Measurements from ENCODE around the gene EHMT1.

EHMT1 gene

DNA sequence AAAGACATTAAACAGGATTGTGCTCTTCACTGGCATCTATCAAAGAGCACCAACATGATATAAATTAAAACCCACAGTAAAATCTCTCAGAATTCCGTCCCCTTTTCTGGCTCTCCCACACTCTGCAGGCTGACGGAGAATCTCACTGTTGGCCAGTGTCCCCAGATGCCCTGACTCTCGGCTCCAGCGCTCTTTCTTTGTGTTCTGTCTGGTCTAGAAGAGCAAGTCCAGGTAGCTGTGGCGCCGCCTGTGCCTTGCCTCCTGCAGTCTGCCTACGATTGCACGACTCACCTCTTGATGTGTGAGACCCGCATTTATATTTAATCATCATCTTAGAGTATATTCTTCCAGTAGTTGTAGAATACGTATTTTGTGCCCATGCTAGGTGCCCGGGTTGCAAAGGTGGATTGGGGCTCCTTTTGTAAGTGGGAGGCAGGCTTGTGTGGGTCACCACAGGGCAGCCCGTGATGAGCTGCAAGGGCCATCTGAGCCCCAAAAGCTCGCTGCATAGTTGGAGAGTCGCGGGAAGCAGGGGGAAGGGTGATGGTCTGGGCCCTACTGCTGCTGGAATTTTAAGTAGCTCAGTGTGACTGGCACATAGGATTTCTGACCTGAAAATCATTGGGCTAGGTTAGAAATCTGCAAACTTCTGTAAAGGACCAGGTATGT is 55.6 kb downstream of the EHMT1 start:
- TF ChIP-seq, protein P1, sequence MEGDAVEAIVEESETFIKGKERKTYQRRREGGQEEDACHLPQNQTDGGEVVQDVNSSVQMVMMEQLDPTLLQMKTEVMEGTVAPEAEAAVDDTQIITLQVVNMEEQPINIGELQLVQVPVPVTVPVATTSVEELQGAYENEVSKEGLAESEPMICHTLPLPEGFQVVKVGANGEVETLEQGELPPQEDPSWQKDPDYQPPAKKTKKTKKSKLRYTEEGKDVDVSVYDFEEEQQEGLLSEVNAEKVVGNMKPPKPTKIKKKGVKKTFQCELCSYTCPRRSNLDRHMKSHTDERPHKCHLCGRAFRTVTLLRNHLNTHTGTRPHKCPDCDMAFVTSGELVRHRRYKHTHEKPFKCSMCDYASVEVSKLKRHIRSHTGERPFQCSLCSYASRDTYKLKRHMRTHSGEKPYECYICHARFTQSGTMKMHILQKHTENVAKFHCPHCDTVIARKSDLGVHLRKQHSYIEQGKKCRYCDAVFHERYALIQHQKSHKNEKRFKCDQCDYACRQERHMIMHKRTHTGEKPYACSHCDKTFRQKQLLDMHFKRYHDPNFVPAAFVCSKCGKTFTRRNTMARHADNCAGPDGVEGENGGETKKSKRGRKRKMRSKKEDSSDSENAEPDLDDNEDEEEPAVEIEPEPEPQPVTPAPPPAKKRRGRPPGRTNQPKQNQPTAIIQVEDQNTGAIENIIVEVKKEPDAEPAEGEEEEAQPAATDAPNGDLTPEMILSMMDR (IDR thresholded peaks at IDR 0.05; ENCODE audit: low read depth, low read length): no peak
- no peak overlapping the region for H3K4me3 ChIP-seq (ENCODE audit: low read depth, low read length)

DNA sequence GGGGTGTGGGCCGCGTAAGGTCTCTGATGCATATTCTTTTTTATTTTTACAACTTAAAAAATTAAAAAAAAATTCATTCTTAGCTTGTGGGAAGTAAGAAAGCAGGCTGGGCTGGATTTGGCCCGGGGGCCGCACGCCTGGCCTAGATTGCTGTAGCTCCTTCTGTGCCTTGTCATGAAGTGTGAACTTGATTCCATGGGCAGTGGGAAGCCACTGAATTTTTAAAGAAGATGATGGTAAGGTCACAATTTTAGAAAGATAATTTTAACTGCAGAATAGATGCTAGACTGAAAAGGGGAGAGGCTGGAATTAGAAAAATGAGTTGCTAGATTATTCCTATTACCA is 56.1 kb downstream of the EHMT1 start:
- no peak overlapping the region for H3K4me3 ChIP-seq (ENCODE audit: low read depth, low read length)
- TF ChIP-seq, protein P1 (IDR thresholded peaks at IDR 0.05; ENCODE audit: low read depth, low read length): no peak

DNA sequence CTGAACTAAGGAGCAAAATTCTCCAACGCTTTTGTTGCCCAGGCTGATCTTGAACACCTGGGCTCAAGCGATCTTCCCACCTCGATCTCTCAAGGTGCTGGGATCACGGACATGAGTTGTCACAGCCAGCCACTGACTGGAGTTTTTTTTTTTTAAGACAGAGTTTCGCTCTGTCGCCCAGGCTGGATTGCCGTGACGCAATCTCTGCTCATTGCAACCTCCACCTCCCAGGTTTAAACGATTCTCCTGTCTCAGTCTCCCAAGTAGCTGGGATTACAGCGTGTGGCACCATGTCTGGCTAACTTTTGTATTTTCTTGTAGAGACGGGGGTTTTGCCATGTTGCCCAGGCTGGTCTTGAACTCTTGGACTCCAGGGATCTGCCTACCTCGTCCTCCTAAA is 58.2 kb downstream of the EHMT1 start:
- TF ChIP-seq, protein P1 (IDR thresholded peaks at IDR 0.05; ENCODE audit: low read depth, low read length): no peak
- H3K4me3 ChIP-seq (ENCODE audit: low read depth, low read length): no peak overlapping the region

DNA sequence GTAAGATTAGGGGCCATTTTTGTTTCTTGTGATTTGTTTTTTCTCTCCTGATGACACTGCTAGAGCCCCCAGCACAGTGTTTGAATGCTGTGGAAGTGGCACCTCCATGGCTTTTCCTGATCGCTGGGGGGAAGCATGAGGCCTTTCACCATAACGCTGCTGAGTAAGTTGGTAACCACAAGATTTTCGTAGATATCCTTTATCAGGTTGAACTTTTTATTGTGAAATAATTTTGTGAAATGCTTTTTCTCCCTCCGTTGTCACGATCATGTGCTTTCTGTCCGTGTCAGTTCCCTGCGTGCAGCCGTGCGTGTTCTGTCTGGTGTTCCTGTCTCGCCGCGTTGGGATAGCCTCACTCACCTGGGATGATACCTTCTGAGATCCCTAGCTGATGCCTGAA is 59.4 kb downstream of the EHMT1 start:
- TF ChIP-seq, protein P1 (IDR thresholded peaks at IDR 0.05; ENCODE audit: low read depth, low read length): no peak
- H3K4me3 ChIP-seq (ENCODE audit: low read depth, low read length): no peak overlapping the region

DNA sequence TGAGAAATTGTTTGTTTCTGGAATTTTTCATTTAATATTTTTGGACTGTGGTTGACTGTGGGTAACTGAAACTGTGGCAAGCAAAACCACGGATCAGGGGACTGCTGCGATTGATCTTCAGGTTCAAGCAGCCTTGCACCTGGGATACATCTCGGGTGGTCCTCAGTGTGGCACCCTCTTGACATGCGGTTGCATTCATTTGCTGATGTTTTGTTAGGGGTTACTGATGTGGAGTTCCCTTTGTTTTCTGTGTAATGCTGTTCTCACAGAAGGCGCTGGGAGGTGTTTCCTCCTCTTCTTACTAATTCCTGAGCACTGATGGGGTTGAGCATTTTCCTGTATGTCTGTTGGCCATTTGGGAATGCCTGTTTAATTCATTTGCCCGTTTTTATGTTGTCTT is 60.4 kb downstream of the EHMT1 start:
- H3K4me3 ChIP-seq (ENCODE audit: low read depth, low read length): no peak overlapping the region
- TF ChIP-seq, protein P1 (IDR thresholded peaks at IDR 0.05; ENCODE audit: low read depth, low read length): no peak

DNA sequence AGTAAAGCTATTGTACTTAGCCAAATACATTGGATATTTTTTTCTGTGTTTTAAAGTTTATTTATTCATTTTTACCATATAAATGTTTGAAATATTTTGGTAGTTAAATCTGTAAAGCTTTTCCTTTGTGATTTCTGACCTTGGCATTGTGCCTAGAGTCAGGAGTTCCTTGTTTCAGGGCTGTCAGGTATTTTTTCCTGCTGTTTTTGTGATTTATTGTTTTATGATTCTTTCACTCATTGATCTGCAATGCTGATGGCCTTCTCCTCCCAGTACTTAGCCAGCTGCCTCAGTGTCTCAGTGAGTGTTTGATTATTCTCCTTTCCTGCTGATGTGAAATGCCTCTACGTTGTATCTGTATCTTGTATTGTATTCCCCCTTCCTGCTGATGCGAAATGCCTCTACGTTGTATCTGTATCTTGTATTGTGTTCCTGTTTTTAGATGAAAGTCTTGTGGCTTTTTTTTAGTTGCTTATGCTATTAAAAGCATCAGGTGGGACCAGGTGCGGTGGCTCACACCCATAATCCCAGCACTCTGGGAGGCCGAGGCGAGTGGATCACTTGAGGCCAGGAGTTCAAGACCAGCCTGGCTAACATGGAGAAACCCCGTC is 61.0 kb downstream of the EHMT1 start:
- TF ChIP-seq, protein P1 (IDR thresholded peaks at IDR 0.05; ENCODE audit: low read depth, low read length): no peak
- no peak overlapping the region for H3K4me3 ChIP-seq (ENCODE audit: low read depth, low read length)

DNA sequence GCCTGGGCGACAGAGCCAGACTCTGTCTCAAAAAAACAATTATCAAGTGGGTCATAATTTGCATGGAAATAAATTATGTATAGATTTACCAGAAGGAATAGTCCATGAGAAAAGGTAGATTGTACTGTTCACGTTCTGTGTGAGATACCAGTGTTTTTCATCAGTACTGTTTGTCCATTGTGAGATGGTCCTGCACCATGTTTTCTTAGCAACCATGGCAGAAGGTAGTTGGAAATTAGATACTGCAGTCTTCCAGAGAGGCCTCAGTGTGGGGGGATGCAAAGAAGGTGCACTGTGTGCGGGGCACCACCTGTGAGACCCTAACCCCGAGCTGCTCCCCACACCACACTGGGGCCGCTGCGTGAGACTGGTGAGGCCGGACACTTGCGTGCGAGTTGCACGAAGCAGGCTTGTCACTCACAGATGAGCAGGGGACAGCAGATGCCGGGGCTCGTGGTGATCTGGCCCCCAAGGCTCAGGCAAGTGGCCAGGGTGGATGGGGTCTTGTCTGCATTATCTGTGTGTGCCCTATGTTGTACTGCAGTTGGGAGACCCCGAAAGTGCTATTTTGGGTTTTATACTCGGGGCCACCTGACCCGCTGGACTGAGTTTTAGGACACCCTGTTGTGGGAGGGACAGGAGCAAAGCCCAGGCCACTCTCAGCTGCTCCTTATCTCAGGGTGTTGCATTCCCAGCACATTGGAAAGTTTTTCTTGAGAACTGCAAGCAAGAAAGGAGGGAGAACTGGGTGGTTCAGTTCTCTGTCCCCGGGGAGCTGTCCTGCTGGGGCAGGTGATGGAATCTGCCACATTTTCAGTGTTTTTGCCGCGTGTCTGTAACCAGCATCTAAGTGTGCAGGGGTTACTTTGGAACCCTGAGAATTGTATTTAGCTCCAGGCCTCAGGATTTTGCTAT is 61.9 kb downstream of the EHMT1 start:
- no peak overlapping the region for H3K4me3 ChIP-seq (ENCODE audit: low read depth, low read length)
- TF ChIP-seq, protein P1 (IDR thresholded peaks at IDR 0.05; ENCODE audit: low read depth, low read length): no peak
